Measurements from ENCODE around the gene UMODL1.
"Not testable (repeated sequence)": the region's sequence is repeated elsewhere in the genome, so short reads cannot be mapped to it uniquely, and the experiment has no call there.

Gene UMODL1

GRCh38 chr21:42102991-42103390, 31.9 kb downstream of the UMODL1 start:
- no peak for DNase-seq

DNA sequence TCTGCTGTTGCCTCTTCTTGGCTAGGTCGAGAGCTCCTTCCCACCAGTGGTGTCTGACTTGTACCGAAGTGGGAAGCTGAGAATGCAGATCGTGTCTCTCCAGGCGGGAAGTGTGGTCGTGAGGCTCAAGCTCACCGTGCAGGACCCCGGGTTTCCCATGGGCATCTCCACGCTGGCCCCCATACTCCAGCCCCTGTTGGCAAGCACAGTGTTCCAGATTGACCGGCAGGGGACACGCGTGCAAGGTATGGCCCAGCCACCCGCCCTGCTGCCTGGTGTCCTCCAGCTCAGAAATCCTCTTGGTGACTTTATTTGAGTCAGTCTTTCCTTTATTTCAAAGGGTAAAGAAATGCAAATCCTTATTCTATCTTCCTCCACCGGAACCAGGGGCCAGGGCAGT, 32.7 kb downstream of the UMODL1 start:
- no peak for DNase-seq

- no peak for DNase-seq
These were observed 34.6 kb downstream of the UMODL1 start for GRCh38 chr21:42105476-42106315.

DNA sequence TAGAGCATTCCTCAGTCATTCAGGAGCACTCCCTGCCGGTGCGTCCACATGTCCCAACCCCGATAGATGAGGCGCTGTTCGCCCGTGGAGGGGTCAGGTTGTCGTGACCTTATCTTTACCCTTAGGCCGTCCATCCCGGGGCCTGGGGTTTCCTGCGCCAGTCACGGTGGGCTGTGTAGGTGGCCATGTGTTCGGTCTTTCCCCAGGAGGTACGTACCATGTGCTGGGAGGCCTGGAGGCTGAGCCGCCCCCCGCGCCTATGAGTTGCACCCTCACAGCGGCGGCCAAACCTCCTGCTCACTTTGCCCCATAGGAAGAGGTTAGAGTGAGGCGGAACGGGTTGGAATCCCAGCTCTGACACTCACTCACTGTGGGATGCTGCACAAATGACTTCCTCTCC, 35.3 kb downstream of the UMODL1 start:
- DNase-seq, result no peak

DNA sequence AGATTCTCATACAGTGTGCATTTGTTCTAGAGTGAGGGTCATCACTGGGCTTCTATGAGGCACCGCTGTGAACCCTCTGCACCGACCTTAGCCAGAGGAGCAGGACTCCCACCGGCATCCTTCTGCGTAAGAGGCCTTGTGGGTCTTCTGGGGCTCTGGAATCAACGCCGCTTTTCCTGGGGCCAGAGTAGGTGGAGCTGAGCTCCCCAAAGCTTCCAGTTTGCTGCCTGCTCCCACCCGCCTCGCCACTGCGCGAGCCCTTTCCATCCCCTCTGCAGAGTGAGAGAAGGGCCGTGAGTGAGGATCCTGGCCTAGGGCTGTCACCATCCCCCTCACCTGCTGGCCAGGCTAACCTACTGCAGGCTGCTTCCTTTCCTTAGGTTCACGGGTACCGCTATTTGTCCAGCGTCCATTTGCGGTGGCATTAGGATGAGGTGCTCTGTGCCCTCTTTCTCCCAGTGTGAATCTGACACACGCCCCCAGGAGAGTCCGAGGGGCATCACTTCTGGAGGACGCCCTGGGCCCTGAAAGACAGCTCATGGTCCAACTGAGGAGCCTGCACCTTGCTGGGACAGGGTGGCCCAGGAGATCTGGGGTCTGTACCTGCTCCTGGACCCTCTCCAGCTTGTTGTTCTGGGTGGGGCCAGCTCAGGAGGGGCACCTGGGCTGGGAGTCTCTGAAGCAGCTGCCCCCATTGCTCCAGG, 36.2 kb downstream of the UMODL1 start:
- no peak for DNase-seq

GRCh38 chr21:42107881-42108553, 36.9 kb downstream of the UMODL1 start:
- DNase-seq, result peak; percentile 30

- no peak for DNase-seq
These were observed 37.6 kb downstream of the UMODL1 start for GRCh38 chr21:42108554-42109340.

GRCh38 chr21:42109473-42109872, 38.4 kb downstream of the UMODL1 start:
- no peak for DNase-seq

DNA sequence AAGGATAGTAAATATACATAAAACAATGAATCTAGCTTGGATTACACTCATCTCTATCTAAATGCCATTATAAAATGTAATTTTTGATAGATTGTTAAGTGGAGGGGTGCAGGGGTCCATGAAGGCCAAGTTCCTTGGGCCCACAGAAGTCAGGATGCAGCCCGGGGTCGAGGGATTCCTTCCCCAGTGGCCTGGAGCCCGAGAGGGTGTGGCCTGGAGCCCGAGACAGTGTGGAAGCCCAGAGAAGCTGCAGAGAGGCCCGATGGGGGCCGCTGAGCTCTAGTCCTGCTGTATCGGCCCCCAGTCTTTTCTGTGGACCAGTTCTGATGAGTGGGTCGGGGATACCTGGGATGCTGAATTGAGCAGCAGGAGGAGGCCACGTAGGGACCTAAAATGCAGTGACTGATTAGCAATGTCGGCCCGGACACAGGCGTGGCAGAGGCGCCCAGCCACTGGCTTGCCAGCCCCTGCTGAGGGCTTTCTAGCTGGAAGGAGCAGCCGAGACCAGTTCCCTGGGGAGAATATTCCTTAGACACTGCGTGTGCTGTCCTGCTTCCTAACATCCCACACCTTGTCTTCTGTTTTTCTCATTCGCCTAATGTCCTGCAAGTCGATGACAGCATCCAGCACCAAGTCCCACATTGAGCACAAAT, 38.9 kb downstream of the UMODL1 start:
- no peak for DNase-seq

DNA sequence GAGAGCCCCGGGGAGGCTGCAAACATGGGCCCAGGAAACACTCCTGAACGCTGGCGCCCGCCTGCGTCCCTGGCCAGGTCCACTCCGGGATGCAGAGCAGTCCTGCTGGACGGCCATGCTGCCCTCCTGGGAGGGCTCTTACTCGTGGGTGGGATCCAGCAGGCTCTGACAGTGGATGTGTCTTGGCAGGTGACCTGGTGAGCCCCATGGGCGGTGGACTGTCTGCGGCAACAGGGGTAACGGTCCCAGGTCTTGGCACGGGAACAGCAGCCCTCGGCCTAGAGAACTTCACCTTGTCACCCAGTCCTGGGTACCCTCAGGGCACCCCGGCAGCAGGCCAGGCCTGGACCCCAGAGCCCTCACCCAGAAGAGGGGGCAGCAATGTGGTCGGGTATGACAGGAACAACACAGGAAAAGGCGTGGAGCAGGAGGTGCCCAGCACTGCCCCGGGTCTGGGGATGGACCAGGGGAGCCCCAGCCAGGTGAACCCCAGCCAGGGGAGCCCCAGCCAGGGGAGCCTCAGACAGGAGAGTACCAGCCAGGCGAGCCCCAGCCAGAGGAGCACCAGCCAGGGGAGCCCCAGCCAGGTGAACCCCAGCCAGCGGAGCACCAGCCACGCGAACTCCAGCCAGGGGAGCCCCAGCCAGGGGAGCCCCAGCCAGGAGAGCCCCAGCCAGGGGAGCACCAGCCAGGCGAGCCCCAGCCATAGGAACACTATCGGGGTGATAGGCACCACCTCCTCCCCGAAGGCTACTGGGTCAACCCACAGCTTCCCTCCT, 39.8 kb downstream of the UMODL1 start:
- no peak for DNase-seq

DNA sequence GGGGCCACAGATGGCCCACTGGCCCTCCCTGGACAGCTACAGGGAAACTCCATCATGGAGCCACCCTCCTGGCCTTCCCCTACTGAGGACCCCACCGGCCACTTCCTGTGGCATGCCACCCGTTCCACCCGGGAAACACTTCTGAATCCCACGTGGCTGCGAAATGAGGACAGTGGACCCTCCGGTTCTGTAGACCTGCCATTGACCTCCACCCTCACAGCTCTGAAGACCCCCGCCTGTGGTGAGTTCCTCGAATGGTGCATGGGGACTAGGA, 40.3 kb downstream of the UMODL1 start:
- DNase-seq, result no peak

GRCh38 chr21:42111811-42112210, 40.7 kb downstream of the UMODL1 start:
- DNase-seq, result no peak

DNA sequence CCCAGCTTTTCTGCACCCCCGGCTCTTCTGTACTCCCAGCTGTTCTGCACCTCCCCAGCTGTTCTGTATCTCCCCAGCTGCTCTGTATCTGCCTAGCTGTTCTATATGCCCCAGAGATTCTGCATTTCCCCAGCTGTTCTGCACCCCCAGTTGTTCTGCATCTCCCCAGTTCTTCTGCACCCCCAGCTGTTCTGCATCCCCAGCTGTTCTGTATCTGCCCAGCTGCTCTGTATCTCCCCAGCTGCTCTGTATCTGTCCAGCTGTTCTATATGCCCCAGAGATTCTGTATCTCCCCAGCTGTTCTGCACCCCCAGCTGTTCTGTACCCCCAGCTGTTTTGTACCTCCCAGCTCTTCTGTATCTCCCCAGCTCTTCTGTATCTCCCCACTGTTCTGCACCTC, 41.1 kb downstream of the UMODL1 start:
- no peak for DNase-seq

- no peak for DNase-seq
These were observed 41.7 kb downstream of the UMODL1 start for GRCh38 chr21:42112857-42113256.

DNA sequence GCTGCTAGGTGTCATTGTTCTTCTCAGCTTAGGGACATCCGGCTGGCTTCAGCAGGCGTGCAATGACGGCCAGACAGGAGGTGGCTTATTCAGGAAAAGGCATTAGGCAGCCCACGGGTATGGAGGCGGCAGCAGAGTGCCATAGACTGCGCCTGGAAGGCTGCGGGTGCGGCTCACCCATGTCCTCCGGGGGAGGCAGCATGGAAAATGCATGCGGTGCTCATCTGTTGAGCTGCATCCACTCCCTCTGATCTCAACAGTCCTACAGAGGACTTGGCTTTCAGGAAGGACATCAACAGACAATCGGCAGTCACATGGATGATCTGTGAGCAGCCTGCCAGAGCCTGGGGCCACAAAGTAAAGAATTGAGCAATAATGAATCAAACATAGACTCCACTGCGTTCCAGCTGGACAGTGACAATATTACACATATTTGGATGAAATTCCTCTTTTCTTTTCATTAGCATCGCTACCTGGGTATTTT, 42.9 kb downstream of the UMODL1 start:
- DNase-seq, result no peak

DNA sequence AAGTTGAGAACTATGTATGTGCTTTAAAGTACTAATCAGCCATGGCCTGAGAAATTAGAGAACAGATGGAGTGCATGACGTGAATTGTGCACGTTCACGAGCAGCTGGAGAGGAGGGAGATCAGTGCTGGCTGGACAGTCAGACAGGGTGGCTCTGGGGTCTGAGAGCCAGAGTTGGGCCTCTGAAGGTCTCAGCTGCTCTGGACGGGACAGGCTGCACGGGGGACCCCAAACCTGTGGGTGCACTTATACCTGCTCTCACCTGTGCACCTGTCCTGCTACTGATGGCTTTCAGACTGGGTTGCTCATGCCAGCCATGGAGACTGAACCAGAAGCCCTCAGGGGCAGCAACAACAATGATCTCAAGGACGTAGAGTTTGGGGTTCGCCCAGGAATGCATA, 43.5 kb downstream of the UMODL1 start:
- no peak for DNase-seq

- no peak for DNase-seq
These were observed 44.1 kb downstream of the UMODL1 start for GRCh38 chr21:42115136-42115683.

- not testable (repeated sequence) for DNase-seq
These were observed 45.4 kb downstream of the UMODL1 start for GRCh38 chr21:42116551-42116950.

DNA sequence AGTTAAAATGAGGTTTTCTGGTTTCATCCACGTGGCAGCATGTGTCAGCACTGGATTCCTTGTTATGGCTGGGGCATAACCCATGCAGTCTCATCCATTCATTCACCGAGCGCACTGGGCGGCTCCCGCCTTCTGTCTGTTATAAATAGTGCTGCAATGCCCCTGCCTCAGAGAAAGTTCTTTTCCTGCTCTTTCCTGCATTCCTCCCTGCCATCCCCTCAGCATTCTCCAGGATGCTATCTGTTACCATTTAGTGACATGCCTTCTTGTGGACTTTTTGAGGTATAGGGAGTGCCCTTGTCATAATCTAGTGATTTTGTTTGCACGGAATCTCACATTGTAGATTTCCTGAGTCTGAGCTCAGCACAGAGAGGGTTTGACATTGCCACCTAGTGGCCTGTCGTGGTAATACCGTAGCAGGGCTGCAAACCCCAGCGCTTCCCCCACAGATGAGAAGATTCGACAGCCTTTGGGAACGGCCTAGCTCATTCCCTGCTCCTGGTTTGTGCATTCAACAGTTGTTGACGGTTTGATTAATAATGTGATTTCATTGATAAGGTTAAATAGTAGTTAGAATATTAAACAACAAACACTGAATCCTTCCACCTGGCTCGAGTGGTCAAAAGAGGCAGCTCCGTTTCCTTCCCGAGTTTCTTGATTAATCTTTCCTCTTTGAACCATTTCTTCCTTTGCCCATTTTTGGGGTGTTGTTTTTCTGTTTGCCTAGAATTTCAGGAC, 46.3 kb downstream of the UMODL1 start:
- DNase-seq, result peak; percentile 18

DNA sequence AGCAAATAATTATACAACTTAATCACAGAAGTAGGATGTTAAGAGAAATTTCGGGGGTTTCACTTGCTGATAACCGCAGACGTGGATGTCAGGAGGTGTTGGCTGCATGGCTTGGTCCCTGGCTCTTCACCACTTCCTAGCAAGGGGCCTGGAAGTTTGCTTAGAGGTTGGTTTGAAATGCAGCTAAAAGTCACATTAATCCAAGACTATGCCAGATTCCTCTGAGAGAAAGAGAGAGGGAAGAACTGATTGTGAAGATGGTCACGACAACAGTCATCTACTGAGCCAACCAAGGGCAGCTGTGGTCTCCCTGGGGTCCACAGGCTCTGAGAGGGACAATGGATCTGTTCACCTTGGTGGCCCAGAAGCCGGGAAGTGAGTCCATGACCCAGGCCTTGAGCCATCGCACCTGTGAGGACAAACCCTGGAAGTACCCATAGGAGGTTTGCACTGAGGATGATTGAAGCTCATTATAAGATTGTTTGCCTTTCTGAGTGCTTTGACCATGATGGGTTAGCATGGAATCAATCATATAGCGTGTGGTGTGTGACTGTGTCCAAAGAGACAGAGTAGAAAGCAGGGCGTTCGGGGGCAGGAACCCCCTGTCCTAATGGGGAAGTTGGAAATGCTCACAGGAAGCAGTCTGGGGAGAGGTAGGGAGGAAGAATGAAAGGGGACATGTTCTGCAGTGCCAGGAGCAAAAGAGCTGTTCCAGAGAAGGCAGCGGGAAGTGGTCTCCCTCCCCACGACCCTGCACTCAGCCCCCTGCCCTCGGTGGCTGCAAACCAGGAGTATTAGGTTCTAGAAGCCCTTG, 47.1 kb downstream of the UMODL1 start:
- DNase-seq, result no peak
